Renal cortical epithelial cell (primary cell): ENCODE results near the gene ADIPOR2. TPM values are rescaled to one million over a fixed set of nuclear protein-coding genes. Genes with fewer than 3 reads are reported as not detected.
"Not testable (repeated sequence)": the region's sequence is repeated elsewhere in the genome, so short reads cannot be mapped to it uniquely, and the experiment has no call there.

Source experiments
- DNase-seq: peaks from one replicate; pipeline ENCODE4 v3.0.0-alpha.2; 2011; ENCODE audit warnings: low read depth
- total RNA-seq: library from RNA; depleted of rRNA; stranded (reverse); fragments of >200 nt; gene quantifications from 2 replicates; pipeline ENCODE4 v1.2.3, GENCODE V29; 2014

ADIPOR2 gene
- total RNA-seq, 1 donor from 2014 or later = 47.1 TPM

DNA sequence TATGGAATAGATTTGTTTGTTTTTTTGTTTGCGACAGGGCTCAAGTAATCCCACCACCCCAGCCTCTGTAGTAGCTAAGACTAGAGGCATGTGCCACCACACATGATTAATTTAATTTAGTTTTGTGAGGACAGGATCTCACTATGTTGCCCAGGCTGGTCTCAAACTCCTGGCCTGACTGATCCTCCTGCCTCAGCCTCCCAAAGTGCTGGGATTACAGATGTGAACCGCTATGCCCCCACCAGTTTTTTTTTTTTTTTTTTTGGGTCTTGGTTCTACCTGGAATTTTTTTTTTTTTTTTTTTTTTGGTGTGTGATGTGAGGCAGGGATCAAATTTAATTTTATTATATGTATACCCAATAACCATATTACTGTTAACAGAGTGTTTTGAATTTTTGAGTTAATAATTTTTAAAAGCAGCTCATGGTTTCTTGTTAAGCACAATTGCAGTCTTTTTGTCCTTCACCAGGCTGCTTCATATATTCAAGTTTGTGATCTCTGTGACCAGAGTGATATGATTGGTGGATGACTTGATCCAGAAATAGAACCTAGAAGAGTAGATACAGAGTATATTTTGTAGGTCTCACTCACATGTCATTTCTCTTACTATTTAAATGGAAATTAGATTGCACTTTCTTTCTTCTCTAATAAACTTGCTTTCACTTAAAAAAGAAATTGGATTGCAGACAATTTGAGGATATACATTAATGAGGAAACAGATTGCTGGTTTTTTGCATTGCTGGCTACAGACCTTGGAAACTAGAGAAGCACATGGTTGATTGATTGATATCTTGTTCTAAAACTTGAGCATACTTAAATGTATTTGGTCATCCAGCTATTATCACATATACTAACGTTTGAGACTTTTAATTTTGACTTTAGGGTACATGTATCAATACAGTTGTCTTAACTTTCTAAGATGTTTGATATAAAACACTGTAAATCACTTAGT lies 13.2 kb downstream of the ADIPOR2 start:
- no peak for DNase-seq

DNA sequence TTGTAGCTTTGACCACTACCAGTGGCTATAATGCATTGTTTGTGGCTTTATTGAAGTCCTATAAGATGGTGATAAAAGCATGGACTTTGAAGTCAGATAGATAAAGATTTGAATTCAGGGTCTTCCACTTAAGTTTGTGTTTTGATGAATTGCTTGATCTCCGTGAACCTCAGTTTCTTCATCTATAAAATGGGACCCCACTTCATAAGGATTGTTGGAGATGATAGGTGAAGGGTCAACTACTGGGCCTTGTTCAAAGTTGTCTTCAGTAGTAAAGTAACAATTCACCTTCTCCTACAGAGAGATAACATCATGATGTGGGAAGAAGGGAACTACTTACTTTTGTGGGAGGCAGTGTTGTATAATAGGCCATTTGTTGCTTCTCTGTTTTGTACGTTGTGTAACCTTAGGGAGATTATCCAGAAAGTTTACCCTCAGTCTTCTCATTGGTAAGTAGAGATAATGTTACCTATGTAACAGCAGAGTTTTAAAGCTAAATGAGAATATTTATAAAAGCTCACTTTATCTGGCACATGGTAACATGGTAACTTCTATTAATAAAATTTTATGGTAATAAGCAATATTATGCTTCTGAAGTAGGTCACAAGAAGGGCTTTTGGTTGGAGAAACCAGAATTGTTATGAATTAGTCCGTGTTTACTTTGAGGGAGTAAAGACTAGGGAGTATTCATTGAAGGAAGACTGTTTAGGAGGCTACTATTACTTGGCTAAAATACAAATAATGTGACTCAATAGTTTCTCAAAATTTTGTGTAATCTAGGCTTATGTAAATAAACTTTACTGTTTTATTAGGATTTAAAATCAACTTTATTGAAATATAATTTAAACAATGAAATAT lies 15.1 kb downstream of the ADIPOR2 start:
- DNase-seq = no peak

- no peak for DNase-seq
These were observed 15.7 kb downstream of the ADIPOR2 start for GRCh38 chr12:1706632-1706980.

GRCh38 chr12:1707051-1707450 lies 16.2 kb downstream of the ADIPOR2 start:
- peak; percentile 18 for DNase-seq

DNA sequence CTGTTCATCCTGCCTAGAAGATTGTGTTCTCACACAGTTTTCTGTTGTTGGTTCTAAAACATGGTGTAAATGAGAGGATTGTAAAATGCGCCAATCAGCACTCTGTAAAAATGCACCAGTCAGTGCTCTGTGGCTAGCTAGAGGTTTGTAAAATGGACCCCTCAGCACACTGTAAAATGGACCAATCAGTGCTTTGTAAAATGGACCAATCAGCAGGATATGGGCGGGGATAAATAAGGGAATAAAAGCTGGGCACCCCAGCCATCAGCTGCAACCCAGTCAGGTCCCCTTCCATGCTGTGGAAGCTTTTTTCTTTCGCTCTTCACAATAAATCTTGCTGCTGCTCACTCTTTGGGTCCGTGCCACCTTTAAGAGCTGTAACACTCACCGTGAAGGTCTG lies 19.1 kb downstream of the ADIPOR2 start:
- DNase-seq = not testable (repeated sequence)

DNA sequence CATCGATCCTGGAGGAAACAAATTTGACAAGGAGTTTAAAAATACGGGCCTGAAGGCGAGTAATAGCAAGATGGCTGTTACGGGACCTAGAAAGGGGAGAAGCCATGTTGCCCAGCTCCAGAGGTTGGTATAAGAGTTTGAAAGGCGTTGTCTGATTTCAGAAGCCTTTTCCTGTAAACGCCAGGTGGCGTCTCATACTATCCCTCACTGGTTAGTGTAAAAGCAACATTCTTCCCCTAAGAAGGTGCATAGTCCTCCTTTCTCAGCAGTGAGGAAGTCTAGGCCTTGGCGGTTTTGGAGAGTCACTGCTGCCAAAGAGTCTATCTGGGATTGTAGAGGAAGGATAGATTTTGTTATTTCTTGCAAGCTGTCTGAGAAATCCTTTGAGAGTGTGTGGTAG lies 20.0 kb downstream of the ADIPOR2 start:
- DNase-seq = not testable (repeated sequence)

DNA sequence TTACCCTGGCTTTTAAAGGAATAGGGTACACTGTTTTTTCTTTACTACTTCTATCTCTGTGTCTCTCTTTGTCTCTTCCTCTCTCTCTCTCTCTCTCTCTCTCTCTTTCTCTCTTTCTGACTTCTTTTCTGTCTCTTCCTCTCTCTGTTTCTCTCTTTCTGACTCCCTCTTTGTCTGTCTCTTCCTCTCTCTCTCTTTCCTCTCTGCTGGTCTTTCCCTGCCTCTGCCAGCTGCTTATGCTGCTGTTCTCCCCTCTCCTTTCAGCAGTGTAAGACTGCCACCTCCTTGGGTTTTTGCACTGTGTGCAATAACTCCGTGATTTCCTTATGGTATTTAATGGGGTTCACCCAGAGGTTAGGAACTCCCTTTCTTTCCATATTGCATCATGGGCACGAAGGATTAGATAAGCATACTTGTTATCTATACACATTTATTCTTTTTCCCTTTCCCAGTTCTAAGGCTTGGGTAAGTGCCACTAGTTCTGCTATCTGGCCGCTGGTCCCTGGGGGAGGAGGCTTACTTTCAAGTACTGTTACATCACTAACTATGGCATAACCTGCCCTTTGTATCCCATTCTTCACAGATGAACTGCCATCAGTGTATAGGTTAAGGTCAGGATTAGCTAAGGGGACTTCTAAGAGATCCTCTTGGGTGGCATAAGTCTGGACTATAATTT lies 20.8 kb downstream of the ADIPOR2 start:
- DNase-seq = not testable (repeated sequence)

- not testable (repeated sequence) for DNase-seq
These were observed 21.4 kb downstream of the ADIPOR2 start for GRCh38 chr12:1712305-1712704.

DNA sequence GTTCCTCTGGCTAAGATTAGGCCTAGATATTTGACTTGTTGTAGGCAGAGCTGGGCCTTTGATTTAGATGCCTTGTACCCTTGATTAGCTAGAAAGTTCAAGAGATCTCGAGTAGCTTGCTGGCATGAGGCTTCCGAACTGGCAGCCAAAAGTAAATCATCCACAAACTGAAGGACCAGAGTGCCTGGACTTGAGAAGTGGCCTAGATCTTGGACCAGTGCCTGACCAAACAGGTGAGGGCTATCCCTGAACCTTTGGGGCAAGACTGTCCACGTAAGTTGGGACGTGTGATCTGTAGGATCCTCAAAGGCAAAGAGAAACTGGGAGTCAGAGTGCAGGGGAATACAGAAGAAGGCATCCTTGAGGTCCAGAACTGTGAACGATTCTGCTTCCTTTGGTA lies 22.0 kb downstream of the ADIPOR2 start:
- DNase-seq = not testable (repeated sequence)

- not testable (repeated sequence) for DNase-seq
These were observed 23.0 kb downstream of the ADIPOR2 start for GRCh38 chr12:1713783-1714348.

DNA sequence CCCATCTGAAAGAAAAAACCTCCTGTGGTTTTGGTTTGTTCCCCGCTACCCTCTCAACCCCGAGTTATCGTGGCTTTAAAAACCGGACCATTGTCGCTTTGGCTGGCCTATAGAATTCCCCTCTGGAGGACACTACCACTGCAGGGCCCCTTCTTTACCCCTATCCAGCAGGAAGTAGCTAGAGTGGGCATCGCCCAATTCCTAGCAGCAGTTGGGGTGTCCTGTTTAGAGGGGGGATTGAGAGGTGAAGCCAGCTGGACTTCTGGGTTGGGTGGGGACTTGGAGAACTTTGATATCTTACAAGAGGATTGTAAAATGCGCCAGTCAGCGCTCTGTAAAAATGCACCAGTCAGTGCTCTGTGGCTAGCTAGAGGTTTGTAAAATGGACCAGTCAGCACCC lies 24.6 kb downstream of the ADIPOR2 start:
- not testable (repeated sequence) for DNase-seq

- no peak for DNase-seq
These were observed 25.5 kb downstream of the ADIPOR2 start for GRCh38 chr12:1716215-1716862.

DNA sequence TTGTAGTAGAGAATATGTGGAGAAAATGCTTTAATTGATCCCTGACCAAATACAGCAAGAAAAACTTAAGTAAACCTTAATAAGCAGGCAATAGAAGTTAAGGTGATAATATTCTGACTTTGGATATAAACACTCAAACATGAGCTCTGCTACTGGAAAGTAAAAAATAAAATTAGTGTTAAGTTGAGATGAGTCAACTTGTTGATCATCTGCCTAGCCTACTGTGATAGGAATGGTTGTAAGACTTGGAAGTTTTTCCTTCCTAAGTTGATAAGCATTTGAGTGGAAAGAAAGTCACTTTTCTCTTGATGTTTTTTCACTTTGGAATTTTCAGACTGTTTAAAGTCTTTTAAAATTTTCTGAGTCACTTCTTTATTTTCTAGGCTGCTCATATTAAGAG lies 26.0 kb downstream of the ADIPOR2 start:
- DNase-seq = peak; percentile 24

DNA sequence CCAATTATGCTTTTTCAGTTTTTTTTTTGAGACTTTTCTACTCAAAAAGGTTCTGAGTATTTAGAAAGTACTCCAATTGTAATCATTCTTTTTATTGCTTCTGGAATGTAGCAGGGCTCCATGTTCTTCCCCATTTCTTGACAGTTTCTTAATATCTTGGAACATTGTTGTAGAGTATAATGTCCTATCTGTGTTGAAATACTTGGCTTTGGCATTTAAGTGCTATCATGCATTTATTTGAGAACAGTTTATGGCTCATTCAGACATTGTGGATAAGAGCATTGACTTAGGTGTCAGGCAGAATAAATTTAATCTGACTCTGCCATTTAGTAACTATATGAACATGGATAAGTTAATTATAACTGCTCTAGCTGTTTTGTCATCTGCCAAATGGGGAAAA lies 28.3 kb downstream of the ADIPOR2 start:
- peak; percentile 39 for DNase-seq

DNA sequence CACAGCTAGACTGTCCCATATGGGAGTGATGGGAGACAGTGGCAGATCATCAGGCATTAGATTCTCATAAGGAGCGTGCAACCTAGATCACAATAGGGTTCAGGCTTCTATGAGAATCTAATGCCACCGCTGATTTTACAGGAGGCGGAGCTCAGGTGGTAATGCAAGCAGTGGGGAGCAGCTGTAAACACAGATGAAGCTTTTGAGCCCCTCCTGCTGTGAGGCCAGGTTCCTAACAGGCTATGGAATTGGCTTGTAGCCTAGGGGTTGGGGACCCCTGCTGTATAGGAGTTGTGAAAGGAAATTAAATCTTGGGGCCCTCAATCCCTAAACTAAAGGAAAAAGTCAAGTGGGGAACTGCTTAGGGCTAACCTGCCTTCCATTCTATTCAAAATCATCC lies 29.6 kb downstream of the ADIPOR2 start:
- DNase-seq = no peak

DNA sequence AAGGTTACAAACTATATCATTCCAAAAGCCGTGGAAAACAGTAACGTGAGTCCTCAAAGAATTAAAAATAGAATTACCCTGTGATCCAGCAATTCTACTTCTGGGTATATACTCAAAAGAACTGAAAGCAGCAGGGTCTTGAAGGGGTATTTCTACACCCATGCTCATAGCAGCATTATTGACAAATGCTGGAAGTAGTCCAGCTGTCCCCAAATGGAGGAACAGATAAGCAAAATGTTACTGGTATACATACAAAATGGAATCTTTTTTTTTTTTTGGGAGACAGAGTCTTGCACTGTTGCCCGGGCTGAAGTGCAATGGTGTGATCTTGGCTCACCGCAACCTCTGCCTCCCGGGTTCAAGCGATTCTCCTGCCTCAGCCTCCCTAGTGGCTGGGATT lies 32.9 kb downstream of the ADIPOR2 start:
- no peak for DNase-seq

GRCh38 chr12:1724250-1724649 lies 33.4 kb downstream of the ADIPOR2 start:
- DNase-seq = no peak

- no peak for DNase-seq
These were observed 35.9 kb downstream of the ADIPOR2 start for GRCh38 chr12:1726753-1727152.

GRCh38 chr12:1728824-1729223 lies 38.0 kb downstream of the ADIPOR2 start:
- no peak for DNase-seq

GRCh38 chr12:1731019-1731687 lies 40.3 kb downstream of the ADIPOR2 start:
- no peak for DNase-seq

GRCh38 chr12:1731688-1732078 lies 40.8 kb downstream of the ADIPOR2 start:
- not testable (repeated sequence) for DNase-seq
